ENCODE data around the gene HMGB1.

DNA sequence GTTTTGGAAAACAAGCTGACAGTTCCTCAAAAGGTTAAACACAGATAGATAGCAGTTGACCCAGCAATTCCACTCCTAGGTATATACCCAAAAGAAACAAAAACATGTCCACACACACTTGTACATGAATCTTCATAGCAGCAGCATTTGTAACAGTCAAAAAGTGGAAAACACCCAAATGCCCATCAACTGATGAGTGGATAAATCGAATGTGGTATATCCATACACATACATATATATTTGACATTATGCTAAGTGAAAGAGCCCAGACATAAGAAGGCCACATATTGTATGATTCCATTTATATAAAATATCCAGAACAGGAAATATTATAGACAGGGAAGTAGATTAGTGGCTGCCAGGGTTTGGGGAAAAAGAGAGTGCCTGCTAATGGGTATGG, 7.9 kb upstream of the HMGB1 start:
- no peak for TF ChIP-seq ARNTL (CRISPR knock-in tag; IDR thresholded peaks at IDR 0.05; ENCODE audit: borderline replicate concordance, low read depth)
- no peak for TF ChIP-seq ZC3H10 (CRISPR knock-in tag; IDR thresholded peaks at IDR 0.05)
- no peak for TF ChIP-seq PATZ1 (CRISPR knock-in tag; IDR thresholded peaks at IDR 0.05; ENCODE audit: borderline replicate concordance)
- TF ChIP-seq ZFP3 (CRISPR knock-in tag; IDR thresholded peaks at IDR 0.05) = no peak
- no peak for TF ChIP-seq ESRRG (CRISPR knock-in tag; IDR thresholded peaks at IDR 0.05)

Measured in SK-N-SH treated with all-trans-retinoic acid at 6 μM for 48 hours (cell line).